ENCODE results near the gene ADISSP. TPM values are rescaled to one million over a fixed set of nuclear protein-coding genes. Genes with fewer than 3 reads are reported as not detected.

Gene ADISSP
- total and polyA plus RNA-seq, 2 of the 13 experiments (the other 11 are each of a cell fraction or from before 2014, with no cell fraction given) = 38.3 to 90.6 TPM

DNA sequence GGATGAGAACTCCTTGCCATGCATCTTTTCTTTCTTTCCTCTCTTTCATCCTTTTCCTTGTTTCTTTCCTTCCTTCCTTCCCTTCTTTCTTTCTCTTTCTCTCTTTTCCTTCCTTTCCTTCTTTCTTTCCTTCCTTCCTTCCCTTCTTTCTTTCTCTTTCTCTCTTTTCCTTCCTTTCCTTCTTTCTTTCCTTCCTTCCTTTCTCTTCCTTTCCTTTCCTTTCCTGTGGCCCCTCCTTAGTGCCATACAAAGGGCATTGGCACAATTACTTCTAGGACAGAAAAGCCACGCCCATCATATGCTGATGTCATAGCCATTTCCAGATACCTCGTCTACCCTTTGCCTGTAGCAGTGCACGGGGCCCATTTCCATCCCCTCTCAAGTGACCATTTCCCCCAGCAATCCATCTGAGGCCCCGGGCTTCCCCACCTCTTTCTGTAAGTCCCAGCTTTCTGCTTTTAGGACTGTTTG is 21.2 kb upstream of the ADISSP start (continued):
- TF ChIP-seq KIAA2018 (CRISPR knock-in tag; IDR thresholded peaks at IDR 0.05; ENCODE audit: borderline replicate concordance) (no peak), PTBP1 (IDR thresholded peaks at IDR 0.05; ENCODE audit: low read depth, low read length, poor library complexity, severe bottlenecking) (no peak), NBN (conservative IDR thresholded peaks at IDR 0.05) (peak; percentile 95), ISL2 (CRISPR knock-in tag; IDR thresholded peaks at IDR 0.05) (no peak), SCMH1 (CRISPR knock-in tag; IDR thresholded peaks at IDR 0.05; ENCODE audit: borderline replicate concordance) (no peak), FOXP1 (IDR thresholded peaks at IDR 0.05) (peak; percentile 64; the same call in 1 of the 2 replicates), FOXP1 (CRISPR knock-in tag; IDR thresholded peaks at IDR 0.05) (no peak), MBD4 (IDR thresholded peaks at IDR 0.05; ENCODE audit: borderline replicate concordance, low read length) (no peak), ARNTL (CRISPR knock-in tag; IDR thresholded peaks at IDR 0.05) (no peak), FOXA1 (IDR thresholded peaks at IDR 0.05) (peak; percentile 40; the same call in 1 of the 2 replicates), FOXA1 (CRISPR knock-in tag; IDR thresholded peaks at IDR 0.05) (no peak)
- TF ChIP-seq, protein P1, sequence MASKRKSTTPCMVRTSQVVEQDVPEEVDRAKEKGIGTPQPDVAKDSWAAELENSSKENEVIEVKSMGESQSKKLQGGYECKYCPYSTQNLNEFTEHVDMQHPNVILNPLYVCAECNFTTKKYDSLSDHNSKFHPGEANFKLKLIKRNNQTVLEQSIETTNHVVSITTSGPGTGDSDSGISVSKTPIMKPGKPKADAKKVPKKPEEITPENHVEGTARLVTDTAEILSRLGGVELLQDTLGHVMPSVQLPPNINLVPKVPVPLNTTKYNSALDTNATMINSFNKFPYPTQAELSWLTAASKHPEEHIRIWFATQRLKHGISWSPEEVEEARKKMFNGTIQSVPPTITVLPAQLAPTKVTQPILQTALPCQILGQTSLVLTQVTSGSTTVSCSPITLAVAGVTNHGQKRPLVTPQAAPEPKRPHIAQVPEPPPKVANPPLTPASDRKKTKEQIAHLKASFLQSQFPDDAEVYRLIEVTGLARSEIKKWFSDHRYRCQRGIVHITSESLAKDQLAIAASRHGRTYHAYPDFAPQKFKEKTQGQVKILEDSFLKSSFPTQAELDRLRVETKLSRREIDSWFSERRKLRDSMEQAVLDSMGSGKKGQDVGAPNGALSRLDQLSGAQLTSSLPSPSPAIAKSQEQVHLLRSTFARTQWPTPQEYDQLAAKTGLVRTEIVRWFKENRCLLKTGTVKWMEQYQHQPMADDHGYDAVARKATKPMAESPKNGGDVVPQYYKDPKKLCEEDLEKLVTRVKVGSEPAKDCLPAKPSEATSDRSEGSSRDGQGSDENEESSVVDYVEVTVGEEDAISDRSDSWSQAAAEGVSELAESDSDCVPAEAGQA (IDR thresholded peaks at IDR 0.05; ENCODE audit: low read depth) = no peak
- TF ChIP-seq, protein P1 (CRISPR knock-in tag; IDR thresholded peaks at IDR 0.05; ENCODE audit: borderline replicate concordance) = no peak
- TF ChIP-seq, protein P2, sequence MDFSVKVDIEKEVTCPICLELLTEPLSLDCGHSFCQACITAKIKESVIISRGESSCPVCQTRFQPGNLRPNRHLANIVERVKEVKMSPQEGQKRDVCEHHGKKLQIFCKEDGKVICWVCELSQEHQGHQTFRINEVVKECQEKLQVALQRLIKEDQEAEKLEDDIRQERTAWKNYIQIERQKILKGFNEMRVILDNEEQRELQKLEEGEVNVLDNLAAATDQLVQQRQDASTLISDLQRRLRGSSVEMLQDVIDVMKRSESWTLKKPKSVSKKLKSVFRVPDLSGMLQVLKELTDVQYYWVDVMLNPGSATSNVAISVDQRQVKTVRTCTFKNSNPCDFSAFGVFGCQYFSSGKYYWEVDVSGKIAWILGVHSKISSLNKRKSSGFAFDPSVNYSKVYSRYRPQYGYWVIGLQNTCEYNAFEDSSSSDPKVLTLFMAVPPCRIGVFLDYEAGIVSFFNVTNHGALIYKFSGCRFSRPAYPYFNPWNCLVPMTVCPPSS (IDR thresholded peaks at IDR 0.05) = peak; percentile 98

All from HepG2 (cell line).